Ectodermal cell (in vitro differentiated cells): Measurements from ENCODE around the gene APPL1.
A peak's percentile ranks its signal among the peaks of the same experiment; 100 is the strongest.

Source experiments
- H3K27ac ChIP-seq: 2 replicates; pipeline ENCODE4 v1.7.0; 2013; ENCODE audit warnings: mild to moderate bottlenecking, low read depth, low read length; ENCODE audit not compliant: insufficient read depth, poor library complexity, severe bottlenecking
- H3K27me3 ChIP-seq: 2 replicates; pipeline ENCODE4 v1.7.0; 2013; ENCODE audit warnings: mild to moderate bottlenecking, low read length; ENCODE audit not compliant: insufficient read depth, control insufficient read depth, poor library complexity, severe bottlenecking
- H3K36me3 ChIP-seq: one replicate; pipeline ENCODE4 v1.7.0; 2013; ENCODE audit warnings: low read length; ENCODE audit not compliant: control insufficient read depth, insufficient read depth
- H3K4me1 ChIP-seq: one replicate; pipeline ENCODE4 v1.7.0; 2013; ENCODE audit warnings: low read length; ENCODE audit not compliant: control insufficient read depth, insufficient read depth
- H3K4me3 ChIP-seq: 2 replicates; pipeline ENCODE4 v1.7.0; 2013; ENCODE audit warnings: low read depth, low read length, control low read depth; ENCODE audit not compliant: insufficient read depth
- H3K9me3 ChIP-seq: 2 replicates; pipeline ENCODE4 v1.7.0; 2013; ENCODE audit warnings: mild to moderate bottlenecking, low read length, moderate library complexity; ENCODE audit not compliant: control insufficient read depth
- WGBS, 2 experiments: methylation state at CpG; one replicate each; pipeline ENCODE4 v1.1.7; 2013; ENCODE audit warnings: missing lambda C conversion rate in 2 of 2; 5-methylcytosine and 5-hydroxymethylcytosine counted together

The APPL1 gene

DNA sequence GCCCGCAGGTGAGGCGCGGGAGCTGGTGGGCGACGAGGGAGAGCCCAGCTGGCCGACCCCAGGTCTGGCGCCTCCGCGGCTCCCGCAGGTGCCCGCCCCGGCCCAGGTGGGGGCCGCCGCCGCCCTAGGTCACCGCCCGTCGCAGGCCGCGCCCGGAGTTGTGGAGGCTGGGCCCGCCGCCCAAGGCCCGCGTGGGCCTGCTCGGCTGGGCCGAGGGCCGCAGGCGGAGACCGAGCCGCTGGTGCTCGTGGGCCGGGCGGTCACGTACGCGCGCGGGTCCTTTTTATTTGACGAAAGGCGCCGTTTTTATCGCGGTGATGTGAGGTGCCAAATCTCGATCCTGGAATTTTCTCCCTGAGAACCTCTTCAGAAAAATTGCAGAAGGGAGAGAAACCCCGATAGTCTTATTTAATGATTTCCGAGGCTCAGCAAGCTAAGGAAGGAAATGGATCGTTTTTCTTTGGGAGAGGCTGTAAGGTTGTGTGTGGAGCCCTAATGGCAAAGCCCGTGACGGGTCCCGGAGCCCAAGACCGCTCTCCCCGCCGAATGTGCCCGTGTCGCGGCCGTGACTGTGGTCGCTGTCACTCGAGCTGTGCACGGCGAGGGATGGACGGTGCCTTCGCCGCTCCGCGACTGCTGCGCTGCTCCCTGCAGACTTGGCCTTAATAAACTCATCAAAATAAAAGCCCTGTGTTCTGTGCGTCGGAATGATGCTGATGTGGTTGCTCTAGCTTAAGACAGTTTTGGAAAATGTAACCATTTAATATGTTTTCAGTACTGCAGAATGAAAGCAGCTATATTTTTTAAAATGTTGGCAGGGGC is 612 bp downstream of the APPL1 start:
- WGBS, 2 experiments: 0% methylated on average over 70 of the region's 70 CpGs
- H3K4me3 ChIP-seq: peak overlapping the region; percentile 69
- peaks cover 21% of the 10 kb centered on the region for H3K27me3 ChIP-seq
- no peak overlapping the region for H3K27ac ChIP-seq
- no peaks in the 10 kb centered on the region for H3K36me3 ChIP-seq
- H3K4me1 ChIP-seq: no peaks in the 10 kb centered on the region
- H3K9me3 ChIP-seq: no peaks in the 10 kb centered on the region

DNA sequence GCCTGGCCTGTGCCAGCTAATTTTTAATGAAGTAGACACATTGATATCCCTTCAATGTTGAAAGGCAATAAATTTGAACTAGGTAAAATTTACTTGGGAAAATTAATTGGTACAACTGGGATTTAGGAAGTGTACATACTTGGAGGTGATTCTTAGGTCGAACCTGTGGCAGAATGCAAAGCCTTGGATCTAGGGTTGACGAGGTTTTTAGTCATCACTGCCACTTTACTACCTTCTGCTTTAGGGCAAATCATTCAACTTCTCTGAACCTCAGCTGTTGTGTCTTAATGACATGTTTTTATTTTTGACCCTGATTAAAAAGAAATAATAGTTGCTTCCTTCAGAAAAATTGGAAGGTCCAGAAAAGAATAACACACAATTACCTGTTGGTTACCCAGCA is 2.5 kb downstream of the APPL1 start:
- Histone ChIP-seq H3K27ac (no peak overlapping the region), H3K4me3 (no peak overlapping the region), H3K9me3 (no peaks in the 10 kb centered on the region), H3K36me3 (no peaks in the 10 kb centered on the region), H3K27me3 (peaks cover 21% of the 10 kb centered on the region), H3K4me1 (no peaks in the 10 kb centered on the region)
- WGBS, 2 experiments: 90 to 95% methylated on average over 2 of the region's 2 CpGs

DNA sequence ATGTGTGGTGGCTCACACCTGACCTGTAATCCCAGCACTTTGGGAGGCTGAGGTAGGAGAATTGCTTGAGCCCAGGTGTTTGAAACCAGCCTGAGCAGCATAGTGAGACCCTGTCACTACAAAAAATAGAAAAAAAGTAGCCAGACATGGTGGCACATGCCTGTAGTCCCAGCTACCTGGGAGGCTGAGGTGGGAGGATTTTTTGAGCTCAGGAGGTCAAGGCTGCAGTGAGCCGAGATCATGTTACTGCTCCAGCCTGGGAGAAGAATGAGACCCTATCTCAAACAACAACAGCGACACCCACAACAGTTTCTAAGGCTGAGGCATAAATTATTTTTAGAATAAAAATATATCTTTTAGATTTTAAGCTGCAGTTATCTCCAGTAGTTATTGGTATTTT is 6.3 kb downstream of the APPL1 start:
- 94 to 100% methylated on average over 1 of the region's 2 CpGs for WGBS, 2 experiments
- H3K4me1 ChIP-seq: no peaks in the 10 kb centered on the region
- H3K9me3 ChIP-seq: no peaks in the 10 kb centered on the region
- H3K27ac ChIP-seq: no peak overlapping the region
- H3K27me3 ChIP-seq: peaks cover 8% of the 10 kb centered on the region
- no peak overlapping the region for H3K4me3 ChIP-seq
- no peaks in the 10 kb centered on the region for H3K36me3 ChIP-seq

DNA sequence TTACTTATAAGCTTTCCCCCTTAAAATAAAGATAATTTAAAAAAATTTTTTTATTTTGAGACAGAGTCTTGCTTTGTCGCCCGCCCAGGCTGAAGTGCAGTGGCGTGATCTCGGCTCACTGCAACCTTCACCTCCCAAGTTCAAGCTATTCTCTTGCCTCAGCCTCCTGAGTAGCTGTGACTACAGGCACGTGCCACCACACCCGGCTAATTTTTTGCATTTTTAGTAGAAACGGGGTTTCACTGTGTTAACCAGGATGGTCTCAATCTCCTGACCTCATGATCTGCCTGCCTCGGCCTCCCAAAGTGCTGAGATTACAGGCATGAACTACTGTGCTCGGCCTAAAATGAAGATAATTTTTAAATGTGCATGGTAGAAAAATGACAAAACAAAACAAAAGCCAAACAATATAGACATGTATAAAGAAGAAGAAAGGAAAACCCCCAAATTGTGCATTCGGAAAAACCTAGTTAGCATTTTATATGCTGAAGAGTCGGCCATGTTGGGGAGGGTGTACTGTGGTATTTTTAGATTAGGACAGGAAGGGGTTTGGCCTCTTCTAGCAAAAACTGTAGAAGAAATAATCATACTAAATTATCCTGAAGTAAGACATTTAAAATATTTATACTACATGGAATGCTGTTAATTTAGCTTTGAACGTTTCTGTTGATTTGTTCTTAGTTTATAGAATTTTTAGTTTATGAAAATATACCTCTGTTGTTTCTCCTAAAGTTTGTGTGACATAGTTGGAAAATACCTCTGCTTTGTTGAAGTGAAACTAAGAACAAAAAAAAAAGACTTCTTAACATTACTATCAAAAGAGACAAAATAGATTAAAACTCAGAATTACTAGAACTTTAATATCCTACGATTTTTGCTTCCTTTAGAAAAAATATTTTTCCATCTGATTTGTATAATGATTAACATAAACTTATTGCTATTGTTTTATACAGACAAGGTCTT is 7.4 kb downstream of the APPL1 start:
- H3K4me1 ChIP-seq: no peaks in the 10 kb centered on the region
- no peaks in the 10 kb centered on the region for H3K36me3 ChIP-seq
- no peaks in the 10 kb centered on the region for H3K27me3 ChIP-seq
- 95 to 97% methylated on average over 10 to 12 of the region's 13 CpGs for WGBS, 2 experiments
- H3K27ac ChIP-seq: no peak overlapping the region
- H3K9me3 ChIP-seq: no peaks in the 10 kb centered on the region
- H3K4me3 ChIP-seq: no peak overlapping the region

DNA sequence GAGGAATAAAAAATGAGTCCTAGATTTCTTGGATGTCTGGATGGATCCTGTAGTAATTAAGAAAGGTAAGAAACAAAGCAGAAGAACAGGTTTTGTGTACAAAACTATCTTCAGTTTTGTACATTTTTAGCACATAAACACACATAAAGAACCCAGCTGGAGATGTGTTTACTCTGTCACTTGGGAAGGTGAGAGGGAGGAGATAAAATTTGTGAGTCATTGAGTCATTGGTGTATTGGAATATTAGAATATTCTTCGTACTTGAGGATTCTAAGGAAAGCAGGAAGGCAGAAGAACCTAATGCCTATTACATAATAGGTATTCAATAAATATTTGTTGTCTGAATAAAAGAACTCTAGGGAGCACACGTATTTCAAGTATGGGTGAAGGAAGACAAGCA is 17.4 kb downstream of the APPL1 start:
- WGBS, 2 experiments: 98 to 100% methylated on average over 1 to 2 of the region's 2 CpGs
- H3K27ac ChIP-seq: no peak overlapping the region
- H3K9me3 ChIP-seq: no peaks in the 10 kb centered on the region
- no peaks in the 10 kb centered on the region for H3K4me1 ChIP-seq
- H3K4me3 ChIP-seq: no peak overlapping the region
- no peaks in the 10 kb centered on the region for H3K27me3 ChIP-seq
- no peaks in the 10 kb centered on the region for H3K36me3 ChIP-seq

DNA sequence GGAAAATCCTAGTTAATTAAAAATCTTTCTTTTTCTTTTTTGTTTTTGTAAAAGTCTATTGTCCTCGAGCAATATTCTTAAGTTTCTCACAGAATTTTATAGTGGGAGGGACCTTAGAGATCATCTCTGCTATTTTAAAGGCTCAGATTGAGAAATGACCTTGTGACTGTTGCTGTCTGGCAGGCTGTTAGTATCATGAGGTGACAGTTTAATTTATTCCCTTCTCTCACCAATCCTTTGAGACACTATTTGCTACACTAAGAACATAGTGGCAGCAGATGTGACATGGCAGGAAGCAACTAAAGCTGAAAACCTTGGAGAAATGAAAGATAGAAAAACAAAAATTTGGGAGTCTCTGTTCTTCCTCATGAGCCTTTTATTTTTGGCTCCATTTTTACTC is 24.9 kb downstream of the APPL1 start:
- H3K27ac ChIP-seq: no peak overlapping the region
- H3K9me3 ChIP-seq: no peaks in the 10 kb centered on the region
- H3K36me3 ChIP-seq: no peaks in the 10 kb centered on the region
- 80 to 86% methylated on average over 1 of the region's 1 CpG for WGBS, 2 experiments
- H3K27me3 ChIP-seq: no peaks in the 10 kb centered on the region
- H3K4me3 ChIP-seq: no peak overlapping the region
- H3K4me1 ChIP-seq: no peaks in the 10 kb centered on the region

DNA sequence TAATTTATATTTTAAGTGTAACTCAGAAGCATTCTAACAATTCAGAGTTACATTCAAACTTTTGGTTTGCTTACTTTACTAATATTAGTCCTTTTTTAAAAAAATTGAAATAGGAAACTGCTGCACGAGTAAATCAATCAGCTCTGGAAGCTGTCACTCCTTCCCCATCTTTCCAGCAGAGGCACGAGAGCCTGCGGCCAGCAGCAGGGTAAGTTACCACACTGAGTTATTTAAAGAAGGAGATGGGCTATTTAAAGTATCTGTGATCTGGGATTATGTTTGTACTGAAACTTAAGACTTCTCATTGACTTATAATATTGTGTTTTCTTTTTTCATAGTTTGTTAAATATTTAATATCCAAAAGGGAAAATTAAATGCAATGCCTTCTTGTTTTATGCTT is 29.3 kb downstream of the APPL1 start:
- Histone ChIP-seq H3K4me3 (no peak overlapping the region), H3K9me3 (no peaks in the 10 kb centered on the region), H3K27ac (no peak overlapping the region), H3K4me1 (no peaks in the 10 kb centered on the region), H3K27me3 (no peaks in the 10 kb centered on the region), H3K36me3 (no peaks in the 10 kb centered on the region)
- WGBS, 2 experiments: 93 to 94% methylated on average over 3 of the region's 3 CpGs

DNA sequence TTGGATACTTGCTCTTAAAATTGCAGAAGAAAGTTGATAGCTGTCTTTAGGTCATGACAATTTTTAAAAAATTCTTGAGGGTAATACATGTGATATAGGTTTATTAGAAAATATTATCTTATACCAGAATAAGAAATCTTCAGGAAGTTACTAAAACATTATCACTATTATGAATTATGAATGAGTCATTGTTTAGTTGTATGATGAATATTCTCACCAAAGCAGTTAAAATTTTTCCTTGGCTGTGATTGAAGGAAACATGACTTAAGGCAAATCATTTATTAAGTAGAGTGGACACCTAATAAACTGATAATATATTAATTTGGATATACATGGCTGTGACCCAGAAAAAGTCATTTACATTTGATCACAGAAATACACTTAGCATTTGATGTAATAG is 30.1 kb downstream of the APPL1 start:
- Histone ChIP-seq H3K27me3 (no peaks in the 10 kb centered on the region), H3K4me3 (no peak overlapping the region), H3K9me3 (no peaks in the 10 kb centered on the region), H3K36me3 (no peaks in the 10 kb centered on the region), H3K27ac (no peak overlapping the region), H3K4me1 (no peaks in the 10 kb centered on the region)

DNA sequence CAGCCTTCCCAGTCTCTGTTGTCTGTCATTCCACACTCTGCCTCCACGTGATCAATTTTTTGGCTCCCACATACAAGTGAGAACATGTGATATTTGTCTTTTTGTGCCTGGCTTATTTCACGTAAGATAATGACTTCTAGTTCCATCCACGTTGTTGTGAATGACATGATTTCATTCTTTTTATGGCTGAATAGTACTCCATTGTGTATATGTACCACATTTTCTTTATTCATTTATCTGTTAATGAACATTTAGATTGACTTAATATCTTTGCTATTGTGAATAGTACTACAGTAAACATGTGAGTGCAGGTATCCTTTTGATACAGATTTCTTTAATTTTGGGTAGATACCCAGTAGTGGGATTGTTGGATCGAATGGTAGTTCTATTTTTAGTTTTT is 33.6 kb downstream of the APPL1 start:
- Histone ChIP-seq H3K4me1 (no peaks in the 10 kb centered on the region), H3K27me3 (no peaks in the 10 kb centered on the region), H3K36me3 (peaks cover 7% of the 10 kb centered on the region), H3K27ac (no peak overlapping the region), H3K9me3 (no peaks in the 10 kb centered on the region), H3K4me3 (no peak overlapping the region)
- 88 to 98% methylated on average over 4 of the region's 4 CpGs for WGBS, 2 experiments

DNA sequence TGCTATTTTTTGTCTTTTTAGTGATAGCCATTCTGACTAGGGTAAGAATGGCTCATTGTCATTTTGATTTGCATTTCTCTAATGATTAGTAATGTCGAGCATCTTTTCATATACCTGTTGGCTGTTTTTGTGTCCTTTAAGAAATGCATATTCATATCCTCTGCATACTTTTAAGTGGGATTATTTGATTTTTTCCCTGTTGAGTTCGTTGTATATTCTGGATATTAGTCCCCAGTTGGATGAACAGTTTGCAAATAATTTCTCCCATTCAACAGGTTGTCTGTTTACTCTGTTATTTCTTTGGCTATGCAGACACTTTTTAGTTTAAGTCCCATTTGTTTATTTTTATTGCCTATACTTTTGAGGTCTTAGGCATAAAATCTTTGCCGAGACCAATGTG is 34.4 kb downstream of the APPL1 start:
- Histone ChIP-seq H3K27ac (no peak overlapping the region), H3K4me1 (no peaks in the 10 kb centered on the region), H3K9me3 (no peaks in the 10 kb centered on the region), H3K36me3 (peaks cover 7% of the 10 kb centered on the region), H3K4me3 (no peak overlapping the region), H3K27me3 (no peaks in the 10 kb centered on the region)
- 96 to 100% methylated on average over 1 to 3 of the region's 3 CpGs for WGBS, 2 experiments
